ENCODE results near the gene CCDC122. TPM values are rescaled to one million over a fixed set of nuclear protein-coding genes. Genes with fewer than 3 reads are reported as not detected.

Gene CCDC122
- total RNA-seq, 1 experiment from 2014 or later, result 7.4 TPM

DNA sequence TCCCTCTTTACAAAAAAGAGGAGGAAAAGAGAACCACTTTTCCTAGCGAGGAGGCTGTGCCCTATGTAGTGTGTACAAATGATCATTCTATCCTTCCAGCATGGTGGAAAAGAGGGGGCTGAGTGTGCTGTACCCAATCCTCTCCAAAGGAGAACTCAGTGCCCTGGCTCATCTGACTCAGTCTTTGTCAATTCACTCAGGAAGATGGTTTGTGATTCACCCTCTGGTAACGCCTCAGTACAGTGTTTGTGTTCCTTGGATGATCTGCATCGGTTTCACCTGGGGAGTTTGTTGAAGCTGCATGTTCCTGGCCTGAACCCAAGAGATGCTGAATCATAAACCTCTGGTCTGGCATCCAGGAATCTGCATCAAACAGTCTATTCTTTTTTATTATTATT is 74.5 kb downstream of the CCDC122 start:
- DNase-seq (ENCODE audit: extremely low read depth, low read depth), result peak; percentile 52

- DNase-seq (ENCODE audit: extremely low read depth, low read depth), result peak; percentile 66
Observed at GRCh38 chr13:43804461-43805070, 75.0 kb downstream of the CCDC122 start.

DNA sequence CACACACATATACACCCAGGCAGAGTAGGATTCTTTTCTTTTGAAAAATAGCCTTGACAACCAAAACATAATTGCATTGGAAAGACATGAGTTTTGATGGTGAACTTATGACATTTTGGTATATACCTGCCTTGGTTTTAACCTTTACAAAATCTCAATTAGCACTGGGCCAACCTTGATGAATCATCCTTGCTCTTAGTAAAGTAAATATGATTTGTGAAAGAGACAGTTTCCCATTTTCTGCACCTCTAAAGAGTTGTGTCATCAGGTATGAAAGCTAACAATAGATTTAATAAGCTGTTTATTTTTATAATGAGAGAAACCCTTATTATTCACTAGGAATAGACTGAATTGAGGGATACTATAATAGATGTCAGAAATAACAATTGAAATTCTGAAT is 77.0 kb downstream of the CCDC122 start:
- no peak for DNase-seq (ENCODE audit: extremely low read depth, low read depth)

- DNase-seq (ENCODE audit: extremely low read depth, low read depth), result no peak
Observed at GRCh38 chr13:43800828-43801227, 78.7 kb downstream of the CCDC122 start.

DNA sequence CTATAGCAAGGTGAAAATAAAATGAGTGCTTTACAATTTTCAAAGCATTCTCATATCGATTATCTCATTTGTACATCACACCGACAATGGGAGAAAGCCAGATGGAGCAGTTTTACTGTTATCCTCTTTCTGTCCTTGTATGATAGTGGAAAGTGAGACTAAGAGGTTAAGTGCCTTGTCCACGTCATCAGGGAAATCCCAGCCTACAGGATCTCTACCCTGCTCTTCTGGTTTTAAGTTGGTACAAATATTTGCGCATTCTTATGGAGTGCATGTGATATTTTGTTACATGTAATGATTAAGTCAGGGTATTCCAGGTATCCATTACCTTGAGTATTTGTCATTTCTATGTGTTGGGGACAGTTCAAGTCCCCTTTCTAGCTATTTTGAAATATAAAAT is 80.3 kb downstream of the CCDC122 start:
- no peak for DNase-seq (ENCODE audit: extremely low read depth, low read depth)

DNA sequence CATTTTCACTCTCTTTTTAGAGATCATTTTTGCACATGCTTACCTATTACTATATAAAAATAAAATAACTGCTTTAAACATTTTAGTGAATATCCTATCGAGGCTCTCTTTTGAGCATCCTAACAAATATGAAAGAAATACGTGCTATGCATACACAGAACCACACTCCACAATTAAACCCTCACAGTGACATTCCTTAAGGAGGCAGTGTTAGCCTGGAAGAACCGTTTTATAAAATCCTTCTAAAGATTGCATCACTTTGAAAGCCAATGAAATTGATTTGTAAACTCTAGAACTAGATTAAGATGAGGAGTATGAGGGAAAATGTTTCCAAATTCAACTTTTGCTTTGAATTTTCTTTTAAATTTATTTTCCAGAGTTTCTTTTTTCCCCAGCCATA is 81.7 kb downstream of the CCDC122 start:
- DNase-seq (ENCODE audit: extremely low read depth, low read depth), result peak; percentile 12

- DNase-seq (ENCODE audit: extremely low read depth, low read depth), result no peak
Observed at GRCh38 chr13:43797159-43797558, 82.4 kb downstream of the CCDC122 start.

GRCh38 chr13:43794416-43794815 is 85.1 kb downstream of the CCDC122 start:
- no peak for DNase-seq (ENCODE audit: extremely low read depth, low read depth)

DNA sequence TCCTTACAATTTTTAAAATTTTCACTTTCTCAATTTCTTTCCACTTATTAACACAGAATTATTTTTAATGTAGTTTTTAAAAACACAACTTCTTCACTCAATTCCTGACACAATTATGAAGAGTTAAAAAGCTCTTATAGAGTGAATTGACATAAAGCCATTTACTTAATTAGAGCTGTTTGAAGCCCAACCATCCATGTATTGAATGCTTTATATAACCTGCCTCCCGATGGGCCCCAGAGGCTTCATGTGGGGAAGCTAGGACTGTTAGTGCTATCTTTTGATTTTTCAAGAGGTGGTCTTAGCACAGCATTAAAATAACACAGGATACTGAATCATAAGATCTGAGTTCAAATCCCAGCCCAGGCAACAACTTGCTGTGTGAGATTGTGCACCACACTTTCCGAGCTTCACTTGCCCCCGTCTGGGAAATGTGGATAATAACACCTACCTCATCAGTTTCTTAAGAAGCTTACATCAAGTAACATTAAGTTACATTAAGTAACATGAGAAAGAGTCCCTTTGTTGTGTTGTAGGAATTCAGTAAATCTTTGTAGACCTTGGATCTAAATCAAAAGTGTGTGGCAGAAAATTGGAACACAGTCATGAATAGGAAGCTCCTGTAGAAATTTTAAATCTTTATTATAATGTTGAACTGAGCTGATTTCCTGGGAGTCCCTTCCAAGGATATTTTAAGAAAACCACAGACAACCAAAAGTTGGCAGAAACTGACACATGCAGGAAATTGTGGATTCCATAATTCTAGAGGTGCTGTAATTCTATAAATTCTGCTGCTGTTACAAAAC is 87.3 kb downstream of the CCDC122 start:
- no peak for DNase-seq (ENCODE audit: extremely low read depth, low read depth)

DNA sequence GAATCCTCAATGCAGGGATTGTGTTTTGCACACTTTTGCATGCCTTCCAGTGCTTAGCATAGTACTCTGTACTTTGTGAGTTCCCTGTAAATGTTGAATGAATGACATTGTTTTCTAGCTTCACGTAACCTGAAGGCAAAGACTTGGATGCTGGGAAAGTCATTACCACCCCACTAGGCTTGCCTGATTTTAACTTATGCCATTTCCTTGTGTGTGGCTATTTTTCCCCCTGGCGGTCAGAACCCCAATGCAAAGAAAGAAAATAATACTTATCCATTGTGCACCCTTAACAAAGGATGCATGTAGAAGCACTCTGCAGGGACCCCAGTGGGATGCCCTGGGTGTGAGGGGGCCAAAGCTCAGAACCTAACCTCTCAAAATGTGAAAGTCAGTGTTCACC is 91.5 kb downstream of the CCDC122 start:
- peak; percentile 50 for DNase-seq (ENCODE audit: extremely low read depth, low read depth)

DNA sequence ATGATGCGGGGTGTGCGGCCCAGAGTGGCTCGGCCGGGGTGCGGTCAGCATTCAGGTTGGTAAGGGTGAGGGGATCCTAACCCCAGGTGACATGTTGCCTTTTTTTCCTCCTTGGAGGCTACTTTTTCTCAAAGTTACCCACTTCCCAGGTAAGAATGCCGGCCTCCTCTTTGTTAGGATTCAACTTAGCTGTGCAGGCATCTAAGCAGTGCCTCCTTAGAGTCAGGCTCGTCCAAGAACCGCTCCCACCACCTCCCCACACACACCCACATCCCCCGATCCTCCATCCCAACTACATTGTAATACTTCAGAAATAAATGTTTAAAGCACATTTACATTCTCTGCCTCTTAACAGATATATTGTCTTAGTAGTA is 92.0 kb downstream of the CCDC122 start:
- no peak for DNase-seq (ENCODE audit: extremely low read depth, low read depth)

DNA sequence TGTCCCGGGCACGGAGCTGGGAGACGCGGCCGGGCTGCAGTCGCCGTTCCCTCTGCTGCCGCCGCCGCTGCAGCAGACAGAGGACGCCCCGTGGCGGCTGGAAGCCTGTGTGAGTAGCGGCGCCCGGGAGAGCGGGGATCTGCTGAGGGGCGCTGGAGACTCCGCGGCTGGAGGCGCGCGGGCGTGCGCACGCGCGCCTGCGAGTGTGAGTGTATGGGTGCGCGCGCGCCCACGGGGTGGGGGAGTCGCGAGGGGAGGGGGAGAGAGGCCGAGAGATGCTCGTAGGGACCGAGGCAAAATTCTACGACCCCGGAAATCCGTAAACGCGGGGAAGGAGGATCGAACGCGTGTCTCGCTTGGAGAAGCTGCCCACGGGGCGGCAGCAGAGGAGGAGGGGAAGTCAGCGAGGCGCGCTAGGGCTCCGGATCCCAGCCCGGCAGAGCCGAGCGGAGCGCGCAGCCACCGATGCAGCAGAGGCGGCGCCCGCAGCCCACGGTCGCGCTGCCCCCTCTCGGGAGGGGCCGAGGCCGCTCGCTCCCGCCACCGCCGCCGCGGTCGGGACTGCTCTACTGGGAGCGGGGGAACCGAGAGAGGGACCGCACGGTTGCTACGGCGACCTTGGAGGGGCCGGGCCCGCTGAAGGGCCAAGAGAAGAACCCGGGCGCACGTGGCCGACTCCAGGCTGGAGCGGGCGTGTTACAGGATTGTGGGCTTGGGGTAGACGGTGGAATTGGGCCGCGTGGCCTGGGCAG is 92.6 kb downstream of the CCDC122 start, which contains the start of gene ENOX1:
Gene ENOX1, minus strand, starts transcription at position 207 of the 752 bp plus-strand sequence.
- DNase-seq (ENCODE audit: extremely low read depth, low read depth), result peak; percentile 44

- no peak for DNase-seq (ENCODE audit: extremely low read depth, low read depth)
Observed at GRCh38 chr13:43786472-43786765, 93.1 kb downstream of the CCDC122 start.

Small RNA genes within 50 kb of the gene (small RNA-seq; reads per million reads assigned to genes)
- 0 reads per million in 2 experiments for gene AL162713.1

Other genes starting within 250 kb of the CCDC122 start
- 7.2 and 7.6 TPM in 2 replicates for gene ENOX1, start 92.8 kb downstream of the CCDC122 start, total RNA-seq (2014; rRNA removed; shearing (Covaris generic))
- gene LACC1, start 164 bp upstream of the CCDC122 start, total RNA-seq (2014; rRNA removed; shearing (Covaris generic)), result 3.9 and 5.5 TPM in 2 replicates